Measurements from ENCODE around the gene PRTN3. TPM values are rescaled to one million over a fixed set of nuclear protein-coding genes. Genes with fewer than 3 reads are reported as not detected.
A peak's percentile ranks its signal among the peaks of the same experiment; 100 is the strongest.
"Not testable (repeated sequence)": the region's sequence is repeated elsewhere in the genome, so short reads cannot be mapped to it uniquely, and the experiment has no call there.

The PRTN3 gene
- polyA plus RNA-seq, 5 donors: 1.4 to 3.4 (median 2.2) TPM

DNA sequence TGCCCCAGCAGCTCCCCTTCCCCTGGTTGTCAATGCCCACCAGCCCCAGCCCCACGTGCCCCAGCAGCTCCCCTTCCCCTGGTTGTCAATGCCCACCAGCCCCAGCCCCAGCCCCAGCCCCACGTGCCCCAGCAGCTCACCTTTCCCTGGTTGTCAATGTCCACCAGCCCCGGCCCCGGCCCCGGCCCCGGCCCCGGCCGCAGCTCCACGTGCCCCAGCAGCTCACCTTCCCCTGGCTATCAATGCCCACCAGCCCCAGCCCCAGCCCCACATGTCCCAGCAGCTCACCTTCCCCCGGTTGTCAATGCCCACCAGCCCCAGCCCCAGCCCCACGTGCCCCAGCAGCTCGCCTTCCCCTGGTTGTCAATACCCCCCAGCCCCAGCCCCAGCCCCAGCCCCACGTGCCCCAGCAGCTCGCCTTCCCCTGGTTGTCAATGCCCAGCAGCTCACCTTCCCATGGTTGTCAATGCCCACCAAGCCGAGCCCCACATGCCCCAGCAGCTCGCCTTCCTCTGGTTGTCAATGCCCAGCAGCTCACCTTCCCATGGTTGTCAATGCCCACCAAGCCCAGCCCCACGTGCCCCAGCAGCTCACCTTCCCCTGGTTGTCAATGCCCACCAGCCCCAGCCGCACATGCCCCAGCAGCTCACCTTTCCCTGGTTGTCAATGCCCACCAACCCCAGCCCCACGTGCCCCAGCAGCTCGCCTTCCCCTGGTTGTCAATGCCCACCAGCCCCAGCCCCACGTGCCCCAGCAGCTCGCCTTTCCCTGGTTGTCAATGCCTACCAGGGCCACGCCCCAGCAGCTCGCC, 38.2 kb downstream of the PRTN3 start:
- not testable (repeated sequence) for DNase-seq

DNA sequence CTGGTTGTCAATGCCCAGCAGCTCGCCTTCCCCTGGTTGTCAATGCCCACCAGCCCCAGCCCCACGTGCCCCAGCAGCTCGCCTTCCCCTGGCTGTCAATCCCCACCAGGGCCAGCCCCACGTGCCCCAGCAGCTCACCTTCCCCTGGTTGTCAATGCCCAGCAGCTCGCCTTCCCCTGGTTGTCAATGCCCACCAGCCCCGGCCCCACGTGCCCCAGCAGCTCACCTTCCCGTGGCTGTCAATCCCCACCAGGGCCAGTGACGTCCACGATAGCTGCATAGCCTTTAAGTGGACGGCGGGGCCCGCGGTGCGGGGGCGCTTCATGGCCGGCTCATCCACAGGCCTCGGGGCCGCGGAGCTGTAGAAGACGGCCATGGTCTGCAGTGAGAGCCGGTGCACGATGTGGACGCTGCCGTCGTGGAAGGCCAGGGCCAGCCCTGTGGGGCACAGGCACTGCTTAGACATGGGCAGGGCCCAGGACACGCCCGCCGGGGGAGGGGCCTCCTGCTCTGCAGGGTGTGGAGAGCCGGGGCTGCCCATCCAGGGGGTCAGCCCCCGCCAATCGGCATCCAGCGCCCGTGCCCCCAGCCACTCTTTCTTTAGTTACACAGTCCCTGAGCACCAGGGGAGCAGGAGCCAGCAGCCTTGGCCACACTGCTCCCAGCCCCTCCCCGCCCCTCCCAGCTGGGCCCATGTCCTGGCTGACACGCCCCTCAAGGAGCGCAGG, 39.1 kb downstream of the PRTN3 start:
- no peak for DNase-seq

DNA sequence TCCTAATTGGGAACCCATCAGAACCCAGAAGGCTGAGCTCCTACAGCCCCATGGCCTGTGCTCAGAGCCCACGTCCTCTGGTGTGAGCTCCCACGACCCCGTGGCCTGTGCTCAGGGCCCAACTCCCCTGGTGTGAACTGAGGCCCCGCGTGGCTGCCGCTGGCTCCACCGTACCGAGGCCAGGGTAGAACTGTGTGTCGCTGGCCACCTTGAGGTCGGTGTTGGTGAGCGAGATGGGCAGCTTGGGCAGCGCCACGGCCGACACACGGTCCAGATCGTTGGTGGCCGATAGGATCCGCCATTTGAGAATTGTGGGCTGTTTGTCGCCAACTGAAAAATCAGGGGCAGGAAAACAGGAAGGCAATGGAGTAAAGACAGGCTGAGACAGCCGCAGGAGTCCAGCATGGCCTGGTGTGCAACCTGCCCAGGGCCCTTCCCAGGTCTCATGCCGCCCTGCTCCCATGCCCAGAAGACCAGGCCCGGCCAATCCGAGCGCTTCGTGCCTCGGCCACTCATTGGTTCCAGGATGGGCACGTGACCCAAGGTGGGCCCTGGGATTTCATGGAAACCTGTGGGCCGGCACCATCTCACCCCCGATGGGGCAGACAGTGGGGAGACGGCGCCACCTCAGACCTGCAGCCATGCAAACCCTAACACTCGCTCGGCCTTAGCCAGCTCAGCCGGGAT, 40.7 kb downstream of the PRTN3 start:
- no peak for DNase-seq

DNA sequence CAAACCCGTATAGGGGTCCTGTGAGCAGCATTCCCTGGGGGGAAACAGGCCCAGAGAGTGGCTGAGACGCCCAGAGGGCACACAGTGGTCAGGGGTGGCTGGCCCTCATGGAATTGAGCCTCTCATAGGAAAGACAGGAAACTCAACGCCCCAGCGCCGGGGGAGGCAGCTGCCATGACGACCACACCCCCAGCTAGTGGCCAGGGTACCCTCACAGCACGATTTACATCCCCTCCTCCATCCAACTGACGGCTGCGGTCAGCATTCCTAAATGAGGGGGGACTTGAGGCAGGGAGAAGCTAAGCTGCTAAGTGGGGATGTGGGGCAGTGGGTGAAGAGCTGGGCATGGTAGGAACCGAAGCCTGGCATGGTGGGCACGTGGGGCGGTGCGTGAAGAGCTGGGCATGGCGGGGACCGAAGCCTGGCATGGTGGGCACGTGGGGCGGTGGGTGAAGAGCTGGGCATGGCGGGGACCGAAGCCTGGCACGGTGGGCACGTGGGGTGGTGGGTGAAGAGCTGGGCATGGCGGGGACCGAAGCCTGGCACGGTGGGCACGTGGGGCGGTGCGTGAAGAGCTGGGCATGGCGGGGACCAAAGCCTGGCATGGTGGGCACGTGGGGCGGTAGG, 42.2 kb downstream of the PRTN3 start:
- no peak for DNase-seq

DNA sequence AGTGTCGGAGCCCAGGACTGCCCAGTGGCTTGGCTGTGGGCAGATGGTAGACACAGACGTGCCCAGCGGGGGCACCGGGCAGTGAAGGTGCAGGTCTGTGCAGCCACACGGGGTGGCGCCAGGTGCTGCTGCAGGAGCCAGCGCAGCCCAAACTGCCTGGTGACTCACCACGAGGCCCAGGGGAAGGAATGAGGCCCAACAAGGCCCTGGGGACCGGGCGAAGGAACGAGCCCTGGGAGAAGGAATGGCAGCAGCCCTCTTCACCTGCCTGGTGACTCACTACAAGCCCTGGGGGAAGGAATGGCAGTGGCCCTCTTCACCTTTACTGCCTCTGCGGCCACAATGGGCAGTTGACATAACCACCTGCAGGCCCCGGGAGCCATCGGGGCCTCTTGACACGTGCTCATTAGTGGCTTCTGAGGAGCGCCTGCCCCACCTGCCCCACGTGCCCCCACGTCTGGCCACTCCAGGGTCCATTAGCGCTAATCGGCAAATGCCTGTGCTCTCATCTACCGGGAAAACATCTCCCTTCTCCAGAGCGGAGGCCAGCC, 42.9 kb downstream of the PRTN3 start:
- DNase-seq: no peak

DNA sequence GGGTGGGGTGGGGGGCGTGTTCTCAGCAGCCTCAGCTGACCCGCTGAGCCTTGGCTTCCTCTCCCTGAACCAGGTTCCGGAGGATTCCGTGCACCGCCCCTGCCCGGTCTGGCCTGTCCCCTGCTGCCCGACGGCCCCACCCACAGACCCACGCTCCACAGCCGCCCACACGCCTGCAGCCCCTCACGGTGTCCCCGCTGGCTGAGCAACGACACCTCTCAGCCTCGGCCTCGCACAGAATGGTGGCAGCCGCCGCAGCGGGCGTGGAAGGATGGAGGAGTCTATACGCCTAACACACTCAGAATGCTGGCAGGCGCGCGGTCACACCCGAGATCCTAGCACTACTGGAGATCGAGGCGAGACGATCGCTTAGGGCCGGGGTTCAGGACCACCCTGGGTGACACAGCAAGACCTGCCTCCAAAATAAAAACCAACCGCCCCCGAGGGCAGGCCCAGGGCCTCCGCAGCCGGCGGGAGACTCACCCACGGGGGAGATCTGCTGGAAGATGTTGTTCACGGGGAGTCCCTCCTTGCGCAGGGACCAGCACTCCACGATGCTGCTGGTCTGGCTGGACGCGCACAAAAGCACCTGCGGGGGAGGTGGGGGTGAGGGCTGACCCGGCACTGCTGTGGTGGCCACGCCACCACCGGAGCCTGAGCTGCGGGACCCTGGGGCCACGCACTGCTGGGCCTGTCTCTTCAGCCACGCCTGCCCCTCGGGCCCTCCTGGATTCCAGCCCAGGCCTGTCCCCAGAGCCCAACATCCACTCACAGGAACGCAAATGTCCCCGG, 43.8 kb downstream of the PRTN3 start:
- no peak for DNase-seq

DNA sequence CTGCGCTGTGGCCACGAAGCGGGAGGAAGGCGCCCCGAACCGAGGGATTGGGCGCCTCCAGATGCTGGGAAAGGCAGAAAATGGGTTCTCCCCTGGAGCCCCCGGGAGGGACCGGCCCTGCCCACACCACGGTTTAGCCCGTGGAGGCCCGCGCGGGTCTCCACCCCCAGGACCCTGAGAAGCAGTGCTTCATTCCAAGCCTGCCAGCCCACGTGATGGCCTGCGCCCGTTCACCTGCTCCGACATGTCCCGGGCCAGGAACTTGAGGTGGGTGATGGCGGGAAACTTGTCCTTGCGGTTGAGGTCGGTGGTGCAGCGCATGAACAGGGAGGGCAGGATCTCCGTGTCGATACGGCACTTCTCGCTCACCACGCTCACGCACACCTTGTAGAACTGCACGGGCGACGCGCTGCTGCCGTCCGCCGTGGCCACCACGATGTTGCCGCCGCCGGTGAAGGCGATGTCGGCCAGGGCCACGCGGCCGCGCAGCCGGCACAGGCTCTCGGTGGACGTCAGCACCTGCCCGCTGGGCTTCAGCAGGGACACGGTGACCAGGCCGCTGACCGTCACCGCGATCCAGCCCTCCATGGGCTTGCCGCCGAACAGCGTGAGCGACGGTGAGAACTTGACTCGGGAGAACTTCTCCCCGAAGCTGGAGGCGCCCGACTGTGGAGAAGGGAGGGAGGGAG, 44.9 kb downstream of the PRTN3 start:
- DNase-seq: no peak

DNA sequence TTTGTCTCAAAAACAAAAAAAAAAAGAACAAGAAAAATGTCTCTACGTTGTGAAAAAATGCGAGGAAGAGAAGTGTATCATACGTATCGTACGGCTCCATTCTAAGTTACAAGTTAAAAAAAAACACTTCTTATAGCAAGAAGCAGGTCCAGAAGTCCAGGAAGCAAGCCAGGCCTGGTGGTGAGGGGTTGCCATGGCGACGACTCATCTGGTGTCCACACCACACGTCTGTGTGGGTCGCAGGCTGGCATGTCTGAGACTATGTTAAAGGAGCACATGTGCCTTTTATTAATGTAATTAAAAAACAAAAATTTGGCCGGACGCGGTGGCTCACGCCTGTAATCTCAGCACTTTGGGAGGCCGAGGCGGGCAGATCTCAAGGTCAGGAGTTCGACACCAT, 46.3 kb downstream of the PRTN3 start:
- no peak for DNase-seq

DNA sequence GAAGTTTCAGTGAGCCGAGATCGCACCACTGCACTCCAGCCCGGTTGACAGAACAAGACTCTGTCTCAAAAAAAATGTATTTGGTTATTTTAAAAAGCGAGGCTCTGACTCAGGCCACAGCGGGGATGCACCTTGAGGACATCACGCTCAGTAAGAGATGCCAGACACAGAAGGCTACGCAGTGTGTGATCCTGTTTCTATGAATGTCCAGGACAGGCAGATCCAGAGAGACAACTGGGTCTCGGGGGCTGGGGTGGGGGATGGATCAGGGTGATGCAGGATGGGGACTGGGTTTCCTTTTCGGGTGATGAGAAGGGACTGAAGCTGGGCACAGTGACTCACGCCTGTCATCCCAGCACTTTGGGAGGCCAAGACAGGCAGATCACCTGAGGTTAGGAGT, 46.8 kb downstream of the PRTN3 start:
- no peak for DNase-seq

DNA sequence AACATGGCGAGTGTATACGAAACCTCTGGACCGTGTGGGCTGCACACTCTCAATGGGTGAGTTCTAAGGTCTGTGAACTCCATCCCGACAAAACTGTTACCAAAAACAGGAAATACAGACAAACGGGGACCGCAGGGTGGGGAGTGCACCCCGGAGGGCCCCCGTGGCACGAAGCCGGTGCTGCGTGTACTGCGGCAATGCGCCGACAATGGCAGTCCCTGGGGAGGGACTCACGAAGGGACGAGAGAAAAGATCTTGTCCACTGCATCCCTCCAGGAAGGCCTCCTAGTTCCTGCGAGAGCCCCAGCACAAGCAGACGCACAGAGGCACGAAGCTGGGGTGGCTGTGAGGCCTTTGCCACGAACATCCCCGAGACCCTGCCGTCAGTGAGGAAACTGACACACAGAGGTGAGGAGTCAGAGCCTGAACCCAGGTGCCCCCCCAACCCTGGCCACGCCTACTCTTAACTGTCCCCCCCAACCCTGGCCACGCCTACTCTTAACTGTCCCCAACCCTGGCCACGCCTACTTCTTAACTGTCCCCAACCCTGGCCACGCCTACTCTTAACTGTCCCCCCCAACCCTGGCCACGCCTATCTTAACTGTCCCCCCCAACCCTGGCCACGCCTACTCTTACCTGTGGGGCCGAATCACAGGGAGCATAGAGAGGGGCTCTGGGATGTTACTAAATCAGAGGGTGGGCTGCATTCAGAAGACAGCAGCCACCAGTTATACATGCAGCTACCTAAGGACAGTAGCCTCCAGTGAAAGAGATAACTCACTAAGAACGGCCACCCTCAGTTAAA, 48.0 kb downstream of the PRTN3 start:
- no peak for DNase-seq

DNA sequence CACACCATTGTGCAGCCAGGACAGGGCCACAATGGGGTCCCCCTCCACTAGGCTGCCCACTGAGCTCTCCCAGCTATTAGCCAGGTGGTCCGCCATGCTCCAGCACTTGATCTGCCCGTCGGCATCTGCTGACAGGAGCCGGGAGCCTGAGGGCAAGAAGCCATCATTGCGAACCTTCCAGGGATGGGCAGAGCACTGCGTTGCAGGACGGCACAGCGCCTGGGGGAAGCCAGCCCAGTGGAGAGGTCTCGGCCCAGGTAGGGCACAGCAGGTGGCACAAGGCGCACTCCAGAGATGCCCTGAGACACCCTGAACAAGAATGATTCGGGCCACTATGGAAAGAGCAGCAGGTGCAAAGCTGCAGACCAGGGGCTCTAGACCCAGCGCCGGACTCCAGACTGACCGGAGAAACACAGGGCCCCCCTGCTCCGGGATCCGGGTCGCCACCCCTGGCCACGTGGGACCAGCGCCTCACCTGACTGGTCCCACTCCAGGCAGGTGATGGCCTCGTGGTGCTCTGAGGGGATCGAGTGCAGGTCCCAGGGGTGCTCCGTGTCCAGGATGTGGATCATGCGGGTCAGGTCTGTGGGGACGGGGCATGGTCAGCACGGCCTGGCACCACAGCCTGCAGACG, 49.0 kb downstream of the PRTN3 start:
- no peak for DNase-seq

DNA sequence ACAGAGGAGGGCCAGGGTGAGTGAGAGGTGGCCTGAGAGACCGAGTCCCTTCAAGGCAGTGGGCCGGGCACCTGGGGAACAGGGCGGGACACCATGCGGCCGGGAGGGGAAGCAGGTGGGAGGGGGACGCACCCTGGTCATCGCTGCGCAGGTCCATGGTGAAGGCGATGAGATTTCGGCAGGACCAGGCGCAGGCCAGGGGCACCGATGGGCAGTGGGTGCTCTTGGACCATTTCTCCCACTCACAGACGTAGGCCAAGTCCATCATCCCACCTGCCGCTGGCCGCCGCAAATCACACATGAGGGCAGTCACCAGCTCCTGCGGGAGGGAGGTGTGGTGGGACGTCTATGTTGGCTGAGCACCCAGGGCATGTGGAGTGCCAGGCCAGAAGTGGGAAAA, 50.0 kb downstream of the PRTN3 start:
- DNase-seq: no peak

DNA sequence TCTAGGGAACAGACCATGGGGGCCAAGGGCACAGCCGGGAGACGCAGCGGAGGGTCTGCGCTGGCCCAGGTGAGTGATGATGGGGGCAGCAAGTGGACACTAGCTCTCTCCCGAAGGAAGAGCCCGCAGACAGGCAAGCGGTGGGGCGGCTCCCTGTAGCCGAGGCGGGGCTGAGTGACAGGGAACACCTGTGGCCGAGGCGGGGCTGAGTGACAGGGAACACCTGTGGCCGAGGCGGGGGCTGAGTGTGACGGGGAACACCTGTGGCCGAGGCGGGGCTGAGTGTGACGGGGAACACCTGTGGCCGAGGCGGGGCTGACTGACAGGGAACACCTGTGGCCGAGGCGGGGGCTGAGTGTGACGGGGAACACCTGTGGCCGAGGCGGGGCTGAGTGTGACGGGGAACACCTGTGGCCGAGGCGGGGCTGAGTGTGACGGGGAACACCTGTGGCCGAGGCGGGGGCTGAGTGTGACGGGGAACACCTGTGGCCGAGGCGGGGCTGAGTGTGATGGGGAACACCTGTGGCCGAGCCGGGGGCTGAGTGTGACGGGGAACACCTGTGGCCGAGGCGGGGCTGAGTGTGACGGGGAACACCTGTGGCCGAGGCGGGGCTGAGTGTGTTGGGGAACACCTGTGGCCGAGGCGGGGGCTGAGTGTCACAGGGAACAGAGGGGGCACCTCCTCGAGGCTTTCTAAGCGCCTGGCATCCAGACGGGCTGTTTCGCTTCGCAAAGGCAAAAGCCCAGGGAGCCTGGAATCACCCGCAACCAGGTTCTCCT, 50.8 kb downstream of the PRTN3 start:
- not testable (repeated sequence) for DNase-seq

DNA sequence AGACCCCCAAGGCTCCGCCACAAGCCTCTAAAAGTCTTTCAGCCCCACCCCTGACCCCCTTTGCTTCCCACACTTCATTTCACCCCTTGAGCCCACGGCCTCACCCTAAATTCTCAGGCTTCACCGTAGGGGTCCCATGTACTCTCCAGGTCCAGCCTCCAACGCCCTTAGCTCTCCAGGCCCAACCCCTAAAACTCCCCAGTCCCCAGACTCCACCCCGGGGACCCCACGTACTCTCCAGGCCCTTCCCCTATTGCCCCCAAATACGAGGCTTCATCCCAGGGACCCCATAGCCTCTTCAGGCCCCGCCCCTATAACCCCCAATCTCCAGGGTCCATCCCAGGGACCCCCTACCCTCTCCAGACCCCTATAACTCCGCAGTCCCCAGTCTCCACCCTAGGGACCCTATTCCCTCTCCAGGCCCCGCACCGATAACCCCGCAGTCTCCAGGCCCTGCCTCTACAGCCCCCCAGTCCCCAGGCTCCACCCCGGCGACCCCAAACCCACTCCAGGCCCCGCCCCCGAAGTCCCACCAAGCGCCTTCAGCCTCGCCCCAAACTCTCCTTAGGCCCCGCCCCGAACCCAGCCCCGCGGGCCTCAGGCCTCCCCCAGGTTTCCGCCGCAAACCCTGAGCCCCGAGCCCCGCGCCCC, 51.6 kb downstream of the PRTN3 start:
- DNase-seq: no peak

DNA sequence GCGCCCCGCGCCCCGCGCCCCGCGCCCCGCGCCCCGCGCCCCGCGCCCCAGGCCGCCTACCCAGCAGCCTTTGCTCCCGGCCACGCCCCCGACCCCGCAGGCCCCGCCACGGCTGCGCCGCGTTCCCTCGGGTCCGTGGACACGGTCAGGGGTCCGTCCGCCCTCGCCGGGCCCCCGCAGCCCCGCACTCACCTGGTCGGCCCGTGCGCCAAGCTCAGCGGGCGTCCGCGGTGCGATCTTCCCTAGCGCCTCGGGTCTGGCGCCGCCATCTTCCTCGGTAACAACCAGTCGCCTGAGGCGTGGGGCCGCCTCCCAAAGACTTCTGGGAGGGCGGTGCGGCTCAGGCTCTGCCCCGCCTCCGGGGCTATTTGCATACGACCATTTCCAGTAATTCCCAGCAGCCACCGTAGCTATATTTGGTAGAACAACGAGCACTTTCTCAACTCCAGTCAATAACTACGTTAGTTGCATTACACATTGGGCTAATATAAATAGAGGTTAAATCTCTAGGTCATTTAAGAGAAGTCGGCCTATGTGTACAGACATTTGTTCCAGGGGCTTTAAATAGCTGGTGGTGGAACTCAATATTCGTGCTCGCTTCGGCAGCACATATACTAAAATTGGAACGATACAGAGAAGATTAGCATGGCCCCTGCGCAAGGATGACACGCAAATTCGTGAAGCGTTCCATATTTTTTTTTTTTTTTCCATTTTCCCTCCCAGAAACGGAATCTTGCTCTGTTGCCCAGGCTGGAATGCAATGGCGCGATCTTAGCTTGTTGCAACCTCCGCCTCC, 52.3 kb downstream of the PRTN3 start, which contains the start of the genes MED16 and RNU6-9:
Gene MED16 (minus strand): TSS at position 294 of the 796 bp plus-strand sequence. CDS start 2,056 bp downstream, outside the sequence.
Gene RNU6-9 (plus strand): TSS at position 591 of the 796 bp plus-strand sequence.
- DNase-seq: peak; percentile 95 to 97

DNA sequence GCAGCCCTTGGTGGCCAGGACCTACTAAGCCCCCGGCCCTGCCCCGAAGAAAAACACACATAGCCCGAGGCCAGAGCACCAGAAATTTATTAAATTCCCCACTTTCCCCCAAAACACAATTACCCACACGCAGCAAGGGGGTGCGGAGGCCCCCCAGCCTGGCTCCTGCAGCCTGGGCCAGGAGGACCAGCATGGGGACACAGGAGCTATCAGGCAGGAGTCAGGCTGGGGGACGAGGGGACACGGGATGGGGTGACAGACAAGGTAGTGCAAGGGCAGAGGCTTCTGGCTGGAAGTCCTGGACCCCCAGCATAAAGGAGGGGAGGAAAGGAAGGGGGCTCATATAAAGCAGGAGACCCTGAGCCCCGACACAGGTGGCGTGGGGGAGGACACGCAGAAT, 55.6 kb downstream of the PRTN3 start:
- no peak for DNase-seq

DNA sequence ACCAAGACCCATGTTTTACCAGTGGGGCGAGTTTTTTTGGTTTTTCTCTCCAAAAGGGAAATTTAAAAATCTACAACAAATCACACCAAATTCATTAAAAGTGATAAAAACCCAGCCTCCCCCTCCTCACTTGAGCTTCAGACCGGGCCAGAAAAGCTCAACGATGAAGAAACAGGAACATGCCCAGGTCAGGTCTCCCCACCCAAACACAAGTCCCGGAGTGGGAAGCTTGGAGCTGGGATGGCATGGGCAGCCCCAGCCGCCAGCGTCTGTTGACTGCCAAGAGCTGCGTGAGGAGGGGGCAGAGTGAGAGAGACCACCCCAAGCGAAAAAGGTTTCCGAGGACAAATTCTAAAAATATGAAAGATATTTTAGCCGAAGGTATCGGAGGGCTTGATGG, 56.2 kb downstream of the PRTN3 start:
- no peak for DNase-seq

All from right lung (tissue), 5 donors.